H1 (cell line): ENCODE results near the gene KLHDC10. TPM values are rescaled to one million over a fixed set of nuclear protein-coding genes. Genes with fewer than 3 reads are reported as not detected.

ENCODE experiments used
- CTCF ChIA-PET: fragments of 300-600 bp; sonication (Branson Sonifier 250); formaldehyde crosslinking; loops from one replicate; lab custom pipeline; 2021; ENCODE audit not compliant: partially characterized antibody; lab: Charles Lee
- POLR2A ChIA-PET: fragments of 300-600 bp; sonication (Branson Sonifier 250); formaldehyde crosslinking; loops from one replicate; lab custom pipeline; 2021; ENCODE audit warnings: inconsistent platforms; ENCODE audit not compliant: partially characterized antibody; lab: Charles Lee
- DNase-seq, 2 experiments: peaks; one replicate each; pipeline versions ENCODE4 v3.0.0 to v3.0.0-alpha.2; 2010 to 2022; ENCODE audit warnings: low spot score in 2 of 2, low read depth in 1 of 2, mixed read lengths in 1 of 2
- FAIRE-seq: peaks from 2 replicates; lab custom pipeline; 2011; peaks lifted over from hg19 to GRCh38; lab: Jason Lieb, UNC
- H2AFZ ChIP-seq: 2 replicates; pipeline ENCODE4 v1.8.1; 2012; ENCODE audit warnings: low read length, inconsistent platforms
- H2AK5ac ChIP-seq: 2 replicates; pipeline ENCODE4 v1.6.1; 2013; ENCODE audit warnings: low read depth, low read length
- H2BK120ac ChIP-seq: replicated peaks from 2 replicates; pipeline ENCODE3; 2013; ENCODE audit warnings: low read depth, low read length, inconsistent platforms
- H2BK12ac ChIP-seq: 2 replicates; pipeline ENCODE4 v1.6.1; 2013; ENCODE audit warnings: low read depth, low read length
- H2BK15ac ChIP-seq: 2 replicates; pipeline ENCODE4 v1.6.1; 2013; ENCODE audit warnings: low read length
- H2BK20ac ChIP-seq: 2 replicates; pipeline ENCODE4 v1.6.1; 2013; ENCODE audit warnings: low read length
- H2BK5ac ChIP-seq: 2 replicates; pipeline ENCODE4 v1.6.1; 2013; ENCODE audit warnings: low read depth, low read length
- H3K14ac ChIP-seq: 2 replicates; pipeline ENCODE4 v1.6.1; 2013; ENCODE audit warnings: inconsistent platforms; ENCODE audit not compliant: insufficient read length
- H3K18ac ChIP-seq: 2 replicates; pipeline ENCODE4 v1.6.1; 2013; ENCODE audit warnings: low read length; ENCODE audit errors: extremely low read depth
- H3K23ac ChIP-seq: 2 replicates; pipeline ENCODE4 v1.6.1; 2013; ENCODE audit warnings: inconsistent platforms; ENCODE audit not compliant: insufficient read length
- H3K23me2 ChIP-seq: 2 replicates; pipeline ENCODE4 v1.6.1; 2013; ENCODE audit warnings: low read depth, low read length
- H3K27ac ChIP-seq: 2 replicates; pipeline ENCODE4 v1.6.1; 2011; ENCODE audit warnings: low read depth, low read length, inconsistent platforms
- H3K27me3 ChIP-seq, 4 experiments: replicated peaks in 1 of 4; 1 replicate in 1 of 4; 2 replicates in 3 of 4; pipeline versions ENCODE4 v1.6.1 to v1.8.1; 2011 to 2013; ENCODE audit warnings: low read length in 3 of 4, mild to moderate bottlenecking in 3 of 4, inconsistent platforms in 2 of 4, mixed read lengths in 2 of 4, moderate library complexity in 1 of 4; ENCODE audit not compliant: control insufficient read depth in 3 of 4, insufficient read depth in 3 of 4; ENCODE audit errors: extremely low read depth in 1 of 4
- H3K36me3 ChIP-seq, 4 experiments: 2 replicates each; pipeline versions ENCODE4 v1.6.1 to v1.8.1; 2011 to 2013; ENCODE audit warnings: mild to moderate bottlenecking in 4 of 4, low read length in 3 of 4, moderate library complexity in 2 of 4, control low read depth in 1 of 4, inconsistent platforms in 1 of 4; ENCODE audit not compliant: insufficient read depth in 4 of 4, control insufficient read depth in 2 of 4
- H3K4ac ChIP-seq: replicated peaks from 2 replicates; pipeline ENCODE3; 2013; ENCODE audit warnings: low read length, low read depth, mixed read lengths, inconsistent platforms; ENCODE audit not compliant: insufficient read length
- H3K4me1 ChIP-seq, 4 experiments: replicated peaks in 1 of 4; 1 replicate in 1 of 4; 2 replicates in 3 of 4; pipeline versions ENCODE4 v1.6.1 to v1.8.1; 2011 to 2013; ENCODE audit warnings: low read length in 3 of 4, inconsistent platforms in 2 of 4, mixed read lengths in 1 of 4; ENCODE audit not compliant: insufficient read depth in 4 of 4, control insufficient read depth in 3 of 4
- H3K4me2 ChIP-seq, 2 experiments: 2 replicates each; pipeline versions ENCODE4 v1.6.1 to v1.8.1; 2011 to 2013; ENCODE audit warnings: low read depth in 2 of 2, low read length in 2 of 2, control low read depth in 1 of 2, inconsistent platforms in 1 of 2, mild to moderate bottlenecking in 1 of 2; ENCODE audit not compliant: insufficient read depth in 1 of 2
- H3K4me3 ChIP-seq, 4 experiments: fragments of 200-600, 300-600 bp in 1 of 4; sonication (generic), shearing (Covaris generic), sonication (Bioruptor Twin) in 1 of 4; 2 replicates each; pipeline versions ENCODE4 v1.5.1 to v1.8.1; 2011 to 2016; ENCODE audit warnings: low read length in 4 of 4, low read depth in 3 of 4, control low read depth in 2 of 4, inconsistent platforms in 2 of 4, mild to moderate bottlenecking in 2 of 4, mixed read lengths in 1 of 4, moderate library complexity in 1 of 4; ENCODE audit not compliant: insufficient read depth in 2 of 4; ENCODE audit errors: extremely low read depth in 1 of 4
- H3K56ac ChIP-seq: replicated peaks from 2 replicates; pipeline ENCODE3; 2013; ENCODE audit warnings: low read depth, mild to moderate bottlenecking, mixed read lengths, low read length, inconsistent platforms; ENCODE audit not compliant: insufficient read length
- H3K79me1 ChIP-seq: 2 replicates; pipeline ENCODE4 v1.6.1; 2013; ENCODE audit warnings: low read depth, low read length, control low read depth
- H3K79me2 ChIP-seq, 2 experiments: 2 replicates each; pipeline versions ENCODE4 v1.6.1 to v1.8.1; 2012 to 2013; ENCODE audit warnings: low read length in 2 of 2, mild to moderate bottlenecking in 2 of 2, inconsistent platforms in 1 of 2; ENCODE audit not compliant: insufficient read depth in 2 of 2, control insufficient read depth in 1 of 2
- H3K9ac ChIP-seq, 4 experiments: replicated peaks in 1 of 4; 1 replicate in 1 of 4; 2 replicates in 3 of 4; pipeline versions ENCODE4 v1.6.1 to v1.8.1; 2011 to 2013; ENCODE audit warnings: low read depth in 3 of 4, low read length in 3 of 4, control low read depth in 2 of 4, mild to moderate bottlenecking in 2 of 4, moderate library complexity in 2 of 4, inconsistent platforms in 1 of 4; ENCODE audit errors: extremely low read depth in 1 of 4
- H3K9me3 ChIP-seq, 2 experiments: 2 replicates each; pipeline versions ENCODE4 v1.6.1 to v1.8.1; 2012 to 2013; ENCODE audit warnings: mild to moderate bottlenecking in 2 of 2, moderate library complexity in 2 of 2, control low read depth in 1 of 2, inconsistent platforms in 1 of 2, low read depth in 1 of 2, low read length in 1 of 2, mixed read lengths in 1 of 2; ENCODE audit not compliant: insufficient read depth in 2 of 2
- H4K20me1 ChIP-seq, 2 experiments: replicated peaks in 1 of 2; 2 replicates each; pipeline versions ENCODE3 to v1.8.1; 2011 to 2013; ENCODE audit warnings: inconsistent platforms in 2 of 2, low read length in 2 of 2, mild to moderate bottlenecking in 1 of 2; ENCODE audit not compliant: insufficient read depth in 2 of 2, control insufficient read depth in 1 of 2
- H4K5ac ChIP-seq: 2 replicates; pipeline ENCODE4 v1.6.1; 2013; ENCODE audit warnings: low read length, low read depth, mixed read lengths, inconsistent platforms; ENCODE audit not compliant: insufficient read length
- H4K8ac ChIP-seq: 2 replicates; pipeline ENCODE4 v1.8.0; 2013; ENCODE audit warnings: mild to moderate bottlenecking, moderate library complexity, low read length, inconsistent platforms; ENCODE audit not compliant: insufficient read depth; ENCODE audit errors: extremely low read depth
- H4K91ac ChIP-seq: replicated peaks from 2 replicates; pipeline ENCODE3; 2013; ENCODE audit warnings: low read length, mixed read lengths, inconsistent platforms; ENCODE audit not compliant: insufficient read length
- JUND ChIP-seq: IDR thresholded peaks from 2 replicates; pipeline ENCODE4 v1.6.1; 2011; ENCODE audit warnings: mild to moderate bottlenecking, improper control_type of control experiment, low read length
- KDM1A ChIP-seq: fragments of 200-600, 300-600 bp; sonication (generic); IDR thresholded peaks from 2 replicates; pipeline ENCODE4 v1.7.1; 2016; ENCODE audit warnings: mild to moderate bottlenecking, low read length, borderline replicate concordance
- NRF1 ChIP-seq: IDR thresholded peaks from 2 replicates; pipeline ENCODE4 v1.6.1; 2011; ENCODE audit warnings: mild to moderate bottlenecking, low read depth, low read length, improper control_type of control experiment
- PHF8 ChIP-seq: fragments of 200-600 bp; sonication (generic); conservative IDR thresholded peaks from 2 replicates; pipeline ENCODE4 v1.7.1; 2012; ENCODE audit warnings: low read depth, mild to moderate bottlenecking, inconsistent platforms, low read length, moderate library complexity
- POLR2A ChIP-seq, 2 experiments: IDR thresholded peaks; 1 replicate in 1 of 2; 2 replicates in 1 of 2; pipeline ENCODE4 v1.6.1; 2011; ENCODE audit warnings: low read depth in 2 of 2, low read length in 2 of 2, mild to moderate bottlenecking in 2 of 2; ENCODE audit errors: control extremely low read depth in 1 of 2
- POLR2AphosphoS5 ChIP-seq: IDR thresholded peaks from 2 replicates; pipeline ENCODE4 v1.6.1; 2011; ENCODE audit warnings: low read depth, low read length
- RAD21 ChIP-seq, 2 experiments: IDR thresholded peaks in 1 of 2; conservative IDR thresholded peaks in 1 of 2; 2 replicates each; pipeline ENCODE4 v1.6.1; 2011; ENCODE audit warnings: low read depth in 2 of 2, low read length in 2 of 2, improper control_type of control experiment in 1 of 2, inconsistent platforms in 1 of 2, mild to moderate bottlenecking in 1 of 2, moderate library complexity in 1 of 2
- SP1 ChIP-seq: IDR thresholded peaks from 2 replicates; pipeline ENCODE4 v1.6.1; 2011; ENCODE audit warnings: low read depth, low read length
- SUZ12 ChIP-seq: fragments of 200-600 bp; sonication (generic); IDR thresholded peaks from 2 replicates; pipeline ENCODE4 v1.6.1; 2012; ENCODE audit warnings: mild to moderate bottlenecking, inconsistent platforms, low read length, moderate library complexity, mixed read lengths
- WGBS, 2 experiments: shearing (Covaris generic) in 1 of 2; methylation state at CpG; one replicate each; pipeline versions ENCODE4 v1.1.6 to v1.1.7; 2013 to 2015; ENCODE audit warnings: low lambda C conversion rate in 2 of 2, mixed read lengths in 2 of 2, inconsistent platforms in 1 of 2, low coverage in 1 of 2, missing lambda C conversion rate in 1 of 2; ENCODE audit not compliant: insufficient replicate concordance in 2 of 2, insufficient coverage in 1 of 2, insufficient read length in 1 of 2; ENCODE audit errors: extremely low coverage in 1 of 2, missing lambda C conversion rate in 1 of 2; 5-methylcytosine and 5-hydroxymethylcytosine counted together
- polyA plus RNA-seq, 7 experiments: library from polyadenylated mRNA; depleted of rRNA in 3 of 7; stranded (reverse) in 5 of 7; unstranded in 2 of 7; fragments of >200 nt in 5 of 7; fragments of 200-250 nt in 2 of 7; gene quantifications; 1 replicate in 5 of 7; 2 replicates in 1 of 7; 4 replicates in 1 of 7; pipeline versions ENCODE4 v1.2.1 to v1.2.3, GENCODE V29; 2011 to 2013; ENCODE audit warnings: missing spikeins in 2 of 7, mixed read lengths in 2 of 7
- total RNA-seq: library from RNA; stranded (reverse); fragmentation: NEBNext Ultra II Directional; extraction: Animal tissue kit (Norgen Biotek cat#: 25700); gene quantifications from 2 replicates; pipeline ENCODE4 v1.2.1, GENCODE V29; 2021
- TF ChIP-seq, protein P1 (sequence below): IDR thresholded peaks from 2 replicates; pipeline ENCODE4 v1.6.1; 2011; ENCODE audit warnings: low read length, improper control_type of control experiment
- TF ChIP-seq, protein P2 (sequence below): IDR thresholded peaks from 2 replicates; pipeline ENCODE4 v1.6.1; 2011; ENCODE audit warnings: low read depth, mild to moderate bottlenecking, low read length; ENCODE audit not compliant: insufficient read depth

Gene KLHDC10
- total and polyA plus RNA-seq, 2 of the 8 experiments (the other 6 are each of a cell fraction or from before 2014, with no cell fraction given), result 6.6 to 14.5 TPM

GRCh38 chr7:130133029-130133782 lies 62.9 kb downstream of the KLHDC10 start:
- no peak overlapping the region for H3K4me2 ChIP-seq
- H3K4ac ChIP-seq, result no peak overlapping the region
- H3K27ac ChIP-seq, result no peak overlapping the region
- FAIRE-seq, result no peak
- H2BK12ac ChIP-seq, result no peak overlapping the region
- H4K5ac ChIP-seq, result no peak overlapping the region
- H3K23ac ChIP-seq, result no peak overlapping the region
- H3K14ac ChIP-seq, result no peak overlapping the region
- no peaks in the 10 kb centered on the region for H3K27me3 ChIP-seq
- no peak overlapping the region for H4K91ac ChIP-seq
- DNase-seq, result no peak
- no peak overlapping the region for H3K4me3 ChIP-seq
- peaks cover 0 to 1% of the 10 kb centered on the region in 2 experiments for H4K20me1 ChIP-seq
- no peak overlapping the region for H2BK15ac ChIP-seq
- H3K56ac ChIP-seq, result no peak overlapping the region
- H2BK20ac ChIP-seq, result no peak overlapping the region
- H3K79me2 ChIP-seq, result no peaks in the 10 kb centered on the region
- H4K8ac ChIP-seq, result no peak overlapping the region
- H3K23me2 ChIP-seq, result no peaks in the 10 kb centered on the region
- H3K79me1 ChIP-seq, result no peaks in the 10 kb centered on the region
- 87% methylated on average over 7 of the region's 7 CpGs; no CpG with 5 or more reads in 1 of the 2 experiments for WGBS, 2 experiments
- H2BK5ac ChIP-seq, result no peak overlapping the region
- H3K36me3 ChIP-seq, result peaks cover 0 to 11% (median 2%) of the 10 kb centered on the region in 4 experiments; a peak in 4 of 8 replicates
- no peaks in the 10 kb centered on the region for H3K9me3 ChIP-seq
- H3K9ac ChIP-seq, result no peak overlapping the region
- ChIA-PET POLR2A (interaction anchor here (2.0 kb wide), 1 partner anchor 8 kb away, joined by 7 read pairs; no protein-coding TSS in a partner anchor), CTCF (interaction anchor here (0.8 to 3.0 kb wide), 5 partner anchors 9 to 71 kb away, joined by 3 to 11 read pairs (median 3); no protein-coding TSS in a partner anchor)
- no peak overlapping the region for H2BK120ac ChIP-seq
- no peak overlapping the region for H2AFZ ChIP-seq
- H2AK5ac ChIP-seq, result no peak overlapping the region
- no peak overlapping the region for H3K18ac ChIP-seq
- H3K4me1 ChIP-seq, result peaks cover 0 to 3% (median 0%) of the 10 kb centered on the region in 4 experiments; a peak in 1 of 7 replicates
- no peak for TF ChIP-seq JUND
- TF ChIP-seq RAD21 (IDR thresholded peaks at IDR 0.05 in 1 of 2, conservative IDR thresholded peaks at IDR 0.05 in 1 of 2; ENCODE audit: low read depth in 2 of 2, low read length in 2 of 2), result no peak
- TF ChIP-seq, protein P1, sequence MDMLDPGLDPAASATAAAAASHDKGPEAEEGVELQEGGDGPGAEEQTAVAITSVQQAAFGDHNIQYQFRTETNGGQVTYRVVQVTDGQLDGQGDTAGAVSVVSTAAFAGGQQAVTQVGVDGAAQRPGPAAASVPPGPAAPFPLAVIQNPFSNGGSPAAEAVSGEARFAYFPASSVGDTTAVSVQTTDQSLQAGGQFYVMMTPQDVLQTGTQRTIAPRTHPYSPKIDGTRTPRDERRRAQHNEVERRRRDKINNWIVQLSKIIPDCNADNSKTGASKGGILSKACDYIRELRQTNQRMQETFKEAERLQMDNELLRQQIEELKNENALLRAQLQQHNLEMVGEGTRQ, result no peak
- TF ChIP-seq, protein P2, sequence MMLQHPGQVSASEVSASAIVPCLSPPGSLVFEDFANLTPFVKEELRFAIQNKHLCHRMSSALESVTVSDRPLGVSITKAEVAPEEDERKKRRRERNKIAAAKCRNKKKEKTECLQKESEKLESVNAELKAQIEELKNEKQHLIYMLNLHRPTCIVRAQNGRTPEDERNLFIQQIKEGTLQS, result no peak
- TF ChIP-seq NRF1, result no peak
- no peak for TF ChIP-seq POLR2AphosphoS5
- TF ChIP-seq PHF8, result no peak
- no peak for TF ChIP-seq KDM1A
- no peak for TF ChIP-seq SUZ12
- no peak for TF ChIP-seq SP1
- no peak for TF ChIP-seq POLR2A (IDR thresholded peaks at IDR 0.05; ENCODE audit: control extremely low read depth in 1 of 2, low read depth in 2 of 2, low read length in 2 of 2)
